ENCODE data around the gene CDC42BPB.

The CDC42BPB gene

DNA sequence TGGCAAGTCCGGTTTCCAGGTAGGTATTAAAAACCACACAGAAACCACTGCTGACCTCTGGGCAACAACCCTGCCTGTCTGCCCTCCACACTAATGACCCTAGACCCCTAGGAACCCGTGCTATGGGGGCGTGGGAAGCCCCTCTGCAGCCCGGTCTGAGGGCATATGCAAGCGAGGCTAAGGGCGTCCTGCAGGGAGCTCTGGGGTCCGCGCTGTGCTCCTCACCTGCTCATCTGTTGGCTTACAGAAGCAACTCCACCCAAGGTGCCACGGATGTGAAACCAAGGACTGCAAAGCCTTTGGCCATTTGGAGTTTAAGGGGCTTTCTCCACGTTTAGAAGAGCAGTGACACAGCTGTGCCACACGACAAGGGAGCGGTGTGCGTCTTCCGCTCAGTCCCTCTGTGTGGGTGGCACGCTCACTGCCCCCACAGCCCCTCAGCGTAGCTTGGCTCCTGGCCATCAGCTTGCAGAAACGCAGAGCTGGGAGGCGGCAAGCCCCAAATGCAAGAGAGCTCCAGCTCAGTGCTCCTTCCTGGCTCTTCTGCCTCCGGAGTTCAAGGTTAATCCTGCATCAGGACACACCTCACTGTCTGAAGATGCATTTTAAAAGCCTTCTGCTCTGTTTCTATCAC is 116.5 kb downstream of the CDC42BPB start:
- H2BK120ac ChIP-seq (ENCODE audit: low read depth, low read length), result no peak overlapping the region
- H4K8ac ChIP-seq (ENCODE audit: low read depth, low read length), result no peak overlapping the region
- peaks cover 10% of the 10 kb centered on the region for H3K36me3 ChIP-seq (ENCODE audit: control insufficient read depth, insufficient read depth, low read length)
- no peak overlapping the region for H3K27ac ChIP-seq (ENCODE audit: low read depth, low read length)
- no peak overlapping the region for H3K23ac ChIP-seq (ENCODE audit: low read length)
- no peak overlapping the region for H3K4me3 ChIP-seq (ENCODE audit: low read length)
- no peaks in the 10 kb centered on the region for H3K4me1 ChIP-seq (ENCODE audit: control insufficient read depth, low read depth, low read length)
- no peaks in the 10 kb centered on the region for H3K79me2 ChIP-seq (ENCODE audit: control insufficient read depth, insufficient read depth, low read length)
- no peak overlapping the region for H3K4me2 ChIP-seq (ENCODE audit: low read length)
- H3K56ac ChIP-seq (ENCODE audit: low read length), result no peak overlapping the region
- WGBS (ENCODE audit: extremely low coverage, insufficient coverage, low lambda C conversion rate), result no CpG with 5 or more reads among the region's 19 CpGs
- H2BK5ac ChIP-seq (ENCODE audit: low read length), result no peak overlapping the region
- no peak overlapping the region for H3K9ac ChIP-seq (ENCODE audit: low read length)
- H4K5ac ChIP-seq (ENCODE audit: low read length), result no peak overlapping the region
- no peak for DNase-seq
- no peaks in the 10 kb centered on the region for H3K79me1 ChIP-seq (ENCODE audit: low read length)
- no peaks in the 10 kb centered on the region for H3K27me3 ChIP-seq (ENCODE audit: insufficient read depth, low read length, poor library complexity)
- H3K4ac ChIP-seq (ENCODE audit: low read depth, low read length), result no peak overlapping the region
- H3K18ac ChIP-seq (ENCODE audit: low read length), result no peak overlapping the region
- H2AK5ac ChIP-seq (ENCODE audit: low read length), result no peak overlapping the region
- no peak overlapping the region for H2BK15ac ChIP-seq (replicated peaks; ENCODE audit: low read depth)

DNA sequence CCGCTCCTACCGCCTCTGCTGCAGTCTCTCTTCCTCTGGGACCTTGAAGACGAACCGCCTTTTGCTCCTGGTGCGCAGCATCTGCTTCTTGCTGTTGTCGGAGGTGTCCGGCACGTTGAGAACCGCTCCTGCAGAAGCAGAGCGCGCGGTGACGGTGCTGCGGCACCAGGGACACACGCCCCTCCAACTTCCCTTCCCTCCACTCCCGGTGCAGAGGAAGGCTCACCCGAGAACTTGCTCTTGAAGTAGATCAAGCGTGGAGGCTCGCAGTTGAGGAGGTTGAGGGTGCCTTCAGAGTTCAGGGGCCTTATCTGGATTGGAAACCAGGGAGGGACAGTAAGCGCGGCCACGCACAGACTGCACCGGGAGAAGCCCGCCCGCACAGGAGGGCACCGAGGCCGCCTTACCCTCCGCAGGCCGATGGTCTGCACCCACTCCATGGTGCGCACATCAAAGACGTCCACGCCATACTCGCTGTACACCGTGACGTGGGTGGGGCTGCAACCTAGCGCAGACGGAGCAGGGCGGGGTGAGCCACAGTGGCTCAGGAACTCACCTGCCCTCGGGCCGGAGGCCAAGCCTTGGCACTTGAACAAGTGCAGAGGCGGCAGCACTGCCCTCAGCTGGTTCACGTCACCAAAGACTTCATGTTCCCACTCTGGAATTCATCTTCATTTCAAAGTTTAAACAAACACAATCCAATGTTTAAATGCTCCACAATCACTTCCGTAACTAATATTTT is 117.4 kb downstream of the CDC42BPB start:
- Histone ChIP-seq H3K4me2 (ENCODE audit: low read length) (no peak overlapping the region), H3K4me3 (ENCODE audit: low read length) (no peak overlapping the region), H4K5ac (ENCODE audit: low read length) (no peak overlapping the region), H3K18ac (ENCODE audit: low read length) (no peak overlapping the region), H3K27ac (ENCODE audit: low read depth, low read length) (no peak overlapping the region), H3K56ac (ENCODE audit: low read length) (no peak overlapping the region), H2BK120ac (ENCODE audit: low read depth, low read length) (no peak overlapping the region), H3K9ac (ENCODE audit: low read length) (no peak overlapping the region), H3K4me1 (ENCODE audit: control insufficient read depth, low read depth, low read length) (no peaks in the 10 kb centered on the region), H3K4ac (ENCODE audit: low read depth, low read length) (no peak overlapping the region), H3K23ac (ENCODE audit: low read length) (no peak overlapping the region), H3K79me1 (ENCODE audit: low read length) (no peaks in the 10 kb centered on the region), H3K79me2 (ENCODE audit: control insufficient read depth, insufficient read depth, low read length) (no peaks in the 10 kb centered on the region), H2AK5ac (ENCODE audit: low read length) (no peak overlapping the region), H3K36me3 (ENCODE audit: control insufficient read depth, insufficient read depth, low read length) (peaks cover 6% of the 10 kb centered on the region), H4K8ac (ENCODE audit: low read depth, low read length) (no peak overlapping the region), H2BK15ac (replicated peaks; ENCODE audit: low read depth) (no peak overlapping the region), H2BK5ac (ENCODE audit: low read length) (no peak overlapping the region), H3K27me3 (ENCODE audit: insufficient read depth, low read length, poor library complexity) (no peaks in the 10 kb centered on the region)
- WGBS (ENCODE audit: extremely low coverage, insufficient coverage, low lambda C conversion rate), result no CpG with 5 or more reads among the region's 43 CpGs
- DNase-seq, result no peak

DNA sequence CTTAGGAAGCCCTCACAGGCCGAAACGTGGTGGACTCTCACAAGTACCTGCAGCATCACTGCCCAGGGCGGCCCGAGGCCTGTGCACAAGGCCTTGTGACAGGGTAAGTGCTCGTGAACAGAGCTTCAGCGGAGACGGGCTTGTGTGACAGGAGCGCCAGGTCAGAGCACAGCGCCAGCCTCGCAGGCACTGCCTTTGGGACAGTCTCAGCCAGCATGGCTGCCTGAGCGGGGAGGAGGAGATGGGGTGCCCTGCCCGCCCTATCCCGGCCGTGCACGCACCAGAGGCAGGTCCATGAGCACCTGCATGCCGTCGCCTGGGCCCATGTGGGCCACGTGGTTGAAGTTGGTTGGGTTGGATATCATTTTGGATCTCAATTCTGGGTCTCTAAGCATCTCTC is 118.0 kb downstream of the CDC42BPB start:
- no CpG with 5 or more reads among the region's 18 CpGs for whole genome bisulfite sequencing (ENCODE audit: extremely low coverage, insufficient coverage, low lambda C conversion rate)
- Histone ChIP-seq H4K8ac (ENCODE audit: low read depth, low read length) (no peak overlapping the region), H3K4me2 (ENCODE audit: low read length) (no peak overlapping the region), H3K27ac (ENCODE audit: low read depth, low read length) (no peak overlapping the region), H2BK120ac (ENCODE audit: low read depth, low read length) (no peak overlapping the region), H2AK5ac (ENCODE audit: low read length) (no peak overlapping the region), H3K4me3 (ENCODE audit: low read length) (no peak overlapping the region), H3K9ac (ENCODE audit: low read length) (no peak overlapping the region), H3K27me3 (ENCODE audit: insufficient read depth, low read length, poor library complexity) (no peaks in the 10 kb centered on the region), H2BK15ac (replicated peaks; ENCODE audit: low read depth) (no peak overlapping the region), H3K4me1 (ENCODE audit: control insufficient read depth, low read depth, low read length) (no peaks in the 10 kb centered on the region), H3K36me3 (ENCODE audit: control insufficient read depth, insufficient read depth, low read length) (peaks cover 5% of the 10 kb centered on the region), H3K56ac (ENCODE audit: low read length) (no peak overlapping the region), H3K79me2 (ENCODE audit: control insufficient read depth, insufficient read depth, low read length) (no peaks in the 10 kb centered on the region), H3K18ac (ENCODE audit: low read length) (no peak overlapping the region), H3K23ac (ENCODE audit: low read length) (no peak overlapping the region), H4K5ac (ENCODE audit: low read length) (no peak overlapping the region), H2BK5ac (ENCODE audit: low read length) (no peak overlapping the region), H3K79me1 (ENCODE audit: low read length) (no peaks in the 10 kb centered on the region), H3K4ac (ENCODE audit: low read depth, low read length) (no peak overlapping the region)
- no peak for DNase-seq

DNA sequence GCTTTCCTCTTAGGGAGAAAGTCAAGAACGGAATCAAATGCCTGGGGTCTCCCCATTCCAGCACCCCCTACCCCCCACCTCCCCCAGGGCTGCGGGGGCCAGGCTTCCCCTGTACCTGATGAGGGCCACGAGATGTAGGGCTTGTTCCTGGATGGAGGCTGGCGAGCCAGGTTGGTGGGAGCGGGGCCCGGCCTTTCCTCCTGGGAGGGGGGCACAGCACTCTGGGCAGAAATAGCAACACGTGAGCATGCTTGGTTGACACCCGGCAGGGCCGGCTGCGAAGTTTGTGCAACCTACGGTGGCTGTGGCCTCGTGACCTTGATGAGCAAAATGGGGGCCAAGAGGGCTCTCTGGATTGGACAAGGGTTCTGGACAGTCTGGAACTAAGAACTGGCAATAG is 119.2 kb downstream of the CDC42BPB start:
- DNase-seq, result no peak
- Histone ChIP-seq H3K4ac (ENCODE audit: low read depth, low read length) (no peak overlapping the region), H3K23ac (ENCODE audit: low read length) (no peak overlapping the region), H3K4me2 (ENCODE audit: low read length) (no peak overlapping the region), H3K36me3 (ENCODE audit: control insufficient read depth, insufficient read depth, low read length) (peaks cover 5% of the 10 kb centered on the region), H3K79me2 (ENCODE audit: control insufficient read depth, insufficient read depth, low read length) (no peaks in the 10 kb centered on the region), H3K79me1 (ENCODE audit: low read length) (no peaks in the 10 kb centered on the region), H2BK120ac (ENCODE audit: low read depth, low read length) (no peak overlapping the region), H3K18ac (ENCODE audit: low read length) (no peak overlapping the region), H3K4me1 (ENCODE audit: control insufficient read depth, low read depth, low read length) (no peaks in the 10 kb centered on the region), H4K5ac (ENCODE audit: low read length) (no peak overlapping the region), H3K56ac (ENCODE audit: low read length) (no peak overlapping the region), H2AK5ac (ENCODE audit: low read length) (no peak overlapping the region), H3K27ac (ENCODE audit: low read depth, low read length) (no peak overlapping the region), H2BK5ac (ENCODE audit: low read length) (no peak overlapping the region), H3K9ac (ENCODE audit: low read length) (no peak overlapping the region), H2BK15ac (replicated peaks; ENCODE audit: low read depth) (no peak overlapping the region), H3K27me3 (ENCODE audit: insufficient read depth, low read length, poor library complexity) (no peaks in the 10 kb centered on the region), H3K4me3 (ENCODE audit: low read length) (no peak overlapping the region), H4K8ac (ENCODE audit: low read depth, low read length) (no peak overlapping the region)
- no CpG with 5 or more reads among the region's 12 CpGs for WGBS (ENCODE audit: extremely low coverage, insufficient coverage, low lambda C conversion rate)

DNA sequence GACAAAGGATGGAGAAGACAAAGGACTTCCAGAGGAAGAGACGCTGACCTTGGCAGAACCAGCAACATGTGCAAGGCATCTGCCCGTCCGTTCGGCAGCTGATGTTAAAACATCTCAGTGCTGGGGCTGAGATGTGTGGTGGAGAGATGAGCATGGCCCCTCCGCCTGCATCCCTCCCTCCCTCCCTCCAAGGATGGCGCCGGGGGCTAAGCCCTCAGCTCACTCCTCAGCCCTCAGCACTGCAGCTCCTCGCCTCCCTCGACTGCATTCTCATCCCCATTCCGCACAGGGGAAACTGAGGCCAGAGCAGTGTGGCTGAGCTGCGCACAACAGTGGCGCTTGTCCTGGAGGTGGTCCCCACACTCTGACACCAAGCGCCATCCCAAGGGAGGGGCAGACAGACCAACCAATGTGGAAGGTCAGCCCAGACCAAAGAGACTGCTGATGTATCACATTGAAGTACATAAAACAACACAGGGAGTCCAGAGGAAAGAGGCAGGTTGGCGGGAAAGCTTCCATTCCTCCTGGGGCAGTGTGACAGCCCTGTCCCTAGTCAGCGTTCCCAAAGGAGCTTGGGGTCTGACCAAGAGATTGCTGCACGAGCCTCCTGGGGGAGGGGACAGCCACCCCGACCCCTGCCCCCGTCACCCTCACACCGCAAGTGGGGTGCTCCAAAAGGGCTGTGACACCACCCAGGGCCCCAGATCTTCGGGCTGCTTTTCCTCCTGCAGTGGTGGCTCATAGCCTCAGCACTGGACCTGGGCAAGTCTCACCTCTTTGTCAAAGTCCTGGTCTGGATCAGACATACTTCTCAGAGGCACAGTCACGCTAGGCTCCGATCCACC is 119.8 kb downstream of the CDC42BPB start:
- H3K56ac ChIP-seq (ENCODE audit: low read length), result no peak overlapping the region
- no peak overlapping the region for H3K4me2 ChIP-seq (ENCODE audit: low read length)
- no peak overlapping the region for H4K5ac ChIP-seq (ENCODE audit: low read length)
- no peak overlapping the region for H4K8ac ChIP-seq (ENCODE audit: low read depth, low read length)
- WGBS (ENCODE audit: extremely low coverage, insufficient coverage, low lambda C conversion rate), result no CpG with 5 or more reads among the region's 22 CpGs
- no peak overlapping the region for H2BK120ac ChIP-seq (ENCODE audit: low read depth, low read length)
- H2AK5ac ChIP-seq (ENCODE audit: low read length), result no peak overlapping the region
- no peaks in the 10 kb centered on the region for H3K4me1 ChIP-seq (ENCODE audit: control insufficient read depth, low read depth, low read length)
- H3K18ac ChIP-seq (ENCODE audit: low read length), result no peak overlapping the region
- no peaks in the 10 kb centered on the region for H3K79me2 ChIP-seq (ENCODE audit: control insufficient read depth, insufficient read depth, low read length)
- H3K27ac ChIP-seq (ENCODE audit: low read depth, low read length), result no peak overlapping the region
- H3K27me3 ChIP-seq (ENCODE audit: insufficient read depth, low read length, poor library complexity), result no peaks in the 10 kb centered on the region
- H3K4ac ChIP-seq (ENCODE audit: low read depth, low read length), result no peak overlapping the region
- no peak overlapping the region for H3K4me3 ChIP-seq (ENCODE audit: low read length)
- H2BK5ac ChIP-seq (ENCODE audit: low read length), result no peak overlapping the region
- H2BK15ac ChIP-seq (replicated peaks; ENCODE audit: low read depth), result no peak overlapping the region
- no peak overlapping the region for H3K9ac ChIP-seq (ENCODE audit: low read length)
- H3K79me1 ChIP-seq (ENCODE audit: low read length), result no peaks in the 10 kb centered on the region
- peaks cover 6% of the 10 kb centered on the region for H3K36me3 ChIP-seq (ENCODE audit: control insufficient read depth, insufficient read depth, low read length)
- no peak overlapping the region for H3K23ac ChIP-seq (ENCODE audit: low read length)
- DNase-seq, result no peak

All from mesendoderm (in vitro differentiated cells).